Bronchial epithelial cell (primary cell): ENCODE results near the gene PRKCZ. TPM values are rescaled to one million over a fixed set of nuclear protein-coding genes. Genes with fewer than 3 reads are reported as not detected.
A peak's percentile ranks its signal among the peaks of the same experiment; 100 is the strongest.
"Not testable (repeated sequence)": the region's sequence is repeated elsewhere in the genome, so short reads cannot be mapped to it uniquely, and the experiment has no call there.

Source experiments
- DNase-seq: peaks from one replicate; pipeline ENCODE4 v3.0.0-alpha.2; 2010; ENCODE audit warnings: low read depth
- FAIRE-seq: peaks from 2 replicates; lab custom pipeline; 2011; peaks lifted over from hg19 to GRCh38; lab: Jason Lieb, UNC
- H3K27me3 ChIP-seq: 2 replicates; pipeline ENCODE4 v1.5.1; 2011; ENCODE audit warnings: low read length; ENCODE audit not compliant: control insufficient read depth, insufficient read depth
- H3K36me3 ChIP-seq: 2 replicates; pipeline ENCODE4 v1.5.1; 2011; ENCODE audit warnings: low read length; ENCODE audit not compliant: control insufficient read depth, insufficient read depth
- H3K4me3 ChIP-seq: 2 replicates; pipeline ENCODE4 v1.5.1; 2011; ENCODE audit warnings: mild to moderate bottlenecking, low read depth, low read length, control low read depth
- CTCF ChIP-seq: IDR thresholded peaks from 2 replicates; pipeline ENCODE4 v1.5.1; 2011; ENCODE audit warnings: mild to moderate bottlenecking, moderate library complexity, low read length, control low read depth, inconsistent platforms; ENCODE audit not compliant: insufficient read depth, severe bottlenecking
- total RNA-seq: library from RNA; depleted of rRNA; stranded (reverse); fragments of >200 nt; gene quantifications from 2 replicates; pipeline ENCODE4 v1.2.1, GENCODE V29; 2014

PRKCZ gene
- total RNA-seq, 1 donor from 2014 or later: 38.4 TPM

- FAIRE-seq (peak; percentile 52), DNase-seq (no peak)
- Histone ChIP-seq H3K27me3 (no peaks in the 10 kb centered on the region), H3K36me3 (no peaks in the 10 kb centered on the region), H3K4me3 (no peak overlapping the region)
- no peak for TF ChIP-seq CTCF
Measured at GRCh38 chr1:2115702-2116341, 65.6 kb downstream of the PRKCZ start.

GRCh38 chr1:2119886-2120285 lies 69.7 kb downstream of the PRKCZ start:
- FAIRE-seq (no peak), DNase-seq (no peak)
- H3K4me3 ChIP-seq: no peak overlapping the region
- H3K27me3 ChIP-seq: no peaks in the 10 kb centered on the region
- no peaks in the 10 kb centered on the region for H3K36me3 ChIP-seq
- TF ChIP-seq CTCF: no peak

GRCh38 chr1:2121101-2121691 lies 71.0 kb downstream of the PRKCZ start:
- Histone ChIP-seq H3K4me3 (no peak overlapping the region), H3K36me3 (no peaks in the 10 kb centered on the region), H3K27me3 (no peaks in the 10 kb centered on the region)
- DNase-seq: peak; percentile 6
- no peak for TF ChIP-seq CTCF
- FAIRE-seq: peak; percentile 40

GRCh38 chr1:2121794-2122193 lies 71.6 kb downstream of the PRKCZ start:
- not testable (repeated sequence) for DNase-seq, H3K36me3 ChIP-seq, H3K4me3 ChIP-seq, H3K27me3 ChIP-seq
- FAIRE-seq: peak; percentile 100

GRCh38 chr1:2124446-2125198 lies 74.4 kb downstream of the PRKCZ start:
- FAIRE-seq (no peak), DNase-seq (no peak)
- H3K36me3 ChIP-seq: no peaks in the 10 kb centered on the region
- H3K27me3 ChIP-seq: peaks cover 2% of the 10 kb centered on the region
- H3K4me3 ChIP-seq: no peak overlapping the region
- TF ChIP-seq CTCF: no peak
